22Rv1 (cell line): ENCODE data around the gene LCLAT1.

ENCODE experiments used
- H3K27ac ChIP-seq: fragments of 450-650 bp; 2 replicates; pipeline ENCODE4 v1.5.1; 2017
- ZFX ChIP-seq: fragments of 450-650 bp; IDR thresholded peaks from 2 replicates; pipeline ENCODE4 v1.6.1; 2017; ENCODE audit warnings: antibody characterized with exemption, borderline replicate concordance
- TF ChIP-seq, protein P1 (sequence below): fragments of 450-650 bp; IDR thresholded peaks from 2 replicates; pipeline ENCODE4 v1.5.1; 2017; ENCODE audit warnings: mild to moderate bottlenecking

The LCLAT1 gene

DNA sequence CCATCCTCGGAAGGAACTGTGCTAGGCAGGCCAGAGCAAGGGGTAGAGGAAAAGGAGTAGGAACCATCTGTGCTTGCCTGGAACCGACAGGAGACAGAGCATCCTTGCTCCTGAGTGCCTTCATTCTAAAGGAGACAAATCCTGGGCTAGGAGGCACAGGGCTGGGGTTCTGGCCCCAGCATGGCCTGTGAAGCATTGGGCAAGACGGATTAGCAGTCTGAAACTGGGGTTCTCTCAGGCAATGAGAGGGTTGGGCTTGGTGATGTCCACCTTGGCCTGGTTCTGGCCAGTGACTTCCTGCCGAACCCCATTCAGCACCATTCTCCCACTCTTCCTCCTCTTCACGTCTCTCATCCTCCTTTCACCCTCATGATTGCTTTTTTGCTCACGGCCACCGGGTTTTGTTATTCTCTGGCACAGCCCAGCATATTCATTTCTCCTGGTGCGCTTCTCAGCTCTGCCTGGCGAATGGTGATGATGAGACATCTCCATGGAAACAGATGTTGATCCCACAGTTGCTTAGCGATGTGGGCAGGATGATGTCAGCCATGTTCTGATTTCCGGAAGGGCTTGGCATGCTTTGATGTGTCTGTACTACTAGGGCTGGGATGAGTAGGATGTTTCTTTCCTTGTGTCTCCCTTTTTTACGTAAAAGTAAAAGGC is 232.5 kb downstream of the LCLAT1 start:
- TF ChIP-seq, protein P1, sequence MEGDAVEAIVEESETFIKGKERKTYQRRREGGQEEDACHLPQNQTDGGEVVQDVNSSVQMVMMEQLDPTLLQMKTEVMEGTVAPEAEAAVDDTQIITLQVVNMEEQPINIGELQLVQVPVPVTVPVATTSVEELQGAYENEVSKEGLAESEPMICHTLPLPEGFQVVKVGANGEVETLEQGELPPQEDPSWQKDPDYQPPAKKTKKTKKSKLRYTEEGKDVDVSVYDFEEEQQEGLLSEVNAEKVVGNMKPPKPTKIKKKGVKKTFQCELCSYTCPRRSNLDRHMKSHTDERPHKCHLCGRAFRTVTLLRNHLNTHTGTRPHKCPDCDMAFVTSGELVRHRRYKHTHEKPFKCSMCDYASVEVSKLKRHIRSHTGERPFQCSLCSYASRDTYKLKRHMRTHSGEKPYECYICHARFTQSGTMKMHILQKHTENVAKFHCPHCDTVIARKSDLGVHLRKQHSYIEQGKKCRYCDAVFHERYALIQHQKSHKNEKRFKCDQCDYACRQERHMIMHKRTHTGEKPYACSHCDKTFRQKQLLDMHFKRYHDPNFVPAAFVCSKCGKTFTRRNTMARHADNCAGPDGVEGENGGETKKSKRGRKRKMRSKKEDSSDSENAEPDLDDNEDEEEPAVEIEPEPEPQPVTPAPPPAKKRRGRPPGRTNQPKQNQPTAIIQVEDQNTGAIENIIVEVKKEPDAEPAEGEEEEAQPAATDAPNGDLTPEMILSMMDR, result no peak
- no peak for TF ChIP-seq ZFX
- H3K27ac ChIP-seq, result no peak overlapping the region

GRCh38 chr2:30680121-30680520 is 233.1 kb downstream of the LCLAT1 start:
- no peak overlapping the region for H3K27ac ChIP-seq
- no peak for TF ChIP-seq ZFX
- TF ChIP-seq, protein P1, result no peak

- no peak for TF ChIP-seq ZFX
- TF ChIP-seq, protein P1, result no peak
These were observed 234.0 kb downstream of the LCLAT1 start for GRCh38 chr2:30681022-30681421.

DNA sequence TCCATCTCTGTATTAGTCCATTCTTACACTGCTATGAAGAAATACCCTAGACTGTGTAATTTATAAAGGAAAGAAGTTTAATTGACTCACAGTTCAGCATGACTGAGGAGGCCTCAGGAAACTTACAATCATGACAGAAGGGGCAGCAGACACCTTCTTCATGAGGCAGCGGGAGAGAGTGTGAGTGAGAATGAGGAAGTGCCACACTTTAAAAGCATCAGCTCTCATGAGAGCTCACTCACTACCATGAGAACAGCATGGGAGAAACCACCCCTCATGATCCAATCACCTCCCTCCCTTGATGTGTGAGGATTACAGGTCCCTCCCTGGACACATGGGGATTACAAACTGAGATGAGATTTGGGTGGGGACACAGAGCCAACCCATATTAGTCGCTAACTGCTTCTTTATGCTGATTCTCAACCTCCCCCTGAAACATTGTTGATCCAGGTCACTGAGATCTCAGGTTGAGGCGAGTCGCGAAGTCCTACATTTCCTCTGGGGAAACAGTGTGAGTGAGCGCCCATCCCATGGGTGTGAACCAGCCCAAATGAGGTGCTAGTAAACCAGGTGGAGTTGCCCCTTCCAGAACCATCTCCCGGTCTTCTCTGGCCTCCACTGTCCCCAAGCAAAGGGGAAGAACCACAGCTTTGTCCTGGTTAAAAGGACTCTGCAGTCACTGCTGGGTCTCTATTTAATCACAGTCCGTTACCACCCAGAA is 236.3 kb downstream of the LCLAT1 start:
- no peak for TF ChIP-seq ZFX
- TF ChIP-seq, protein P1, result no peak

More at GRCh38 chr2:30681022-30681421, 234.0 kb downstream of the LCLAT1 start:
- no peak overlapping the region for H3K27ac ChIP-seq

DNA sequence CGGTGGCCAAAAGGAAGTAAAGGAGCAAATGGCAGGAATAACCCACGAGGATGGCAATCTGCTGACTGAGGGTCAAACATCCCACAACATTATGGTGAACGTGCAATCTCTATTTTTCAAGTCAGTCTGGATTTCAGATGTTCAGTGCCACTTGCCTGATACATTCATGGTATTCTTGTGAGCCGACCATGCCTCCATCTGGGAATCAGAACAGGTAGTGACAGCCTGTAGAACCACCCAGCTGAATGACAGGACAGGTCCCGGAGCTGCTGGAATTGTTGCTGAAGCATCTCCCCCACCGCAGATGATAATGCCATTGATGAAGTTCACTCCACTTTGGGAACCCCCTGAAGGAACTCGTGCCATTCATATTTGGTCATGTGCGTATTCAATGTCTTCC is 237.0 kb downstream of the LCLAT1 start:
- no peak overlapping the region for H3K27ac ChIP-seq
- no peak for TF ChIP-seq ZFX
- TF ChIP-seq, protein P1, result no peak

More for the DNA sequence above, 236.3 kb downstream of the LCLAT1 start:
- H3K27ac ChIP-seq, result no peak overlapping the region

- no peak for TF ChIP-seq ZFX
- TF ChIP-seq, protein P1, result no peak
- H3K27ac ChIP-seq, result no peak overlapping the region
These were observed 237.5 kb downstream of the LCLAT1 start for GRCh38 chr2:30684516-30684915.

DNA sequence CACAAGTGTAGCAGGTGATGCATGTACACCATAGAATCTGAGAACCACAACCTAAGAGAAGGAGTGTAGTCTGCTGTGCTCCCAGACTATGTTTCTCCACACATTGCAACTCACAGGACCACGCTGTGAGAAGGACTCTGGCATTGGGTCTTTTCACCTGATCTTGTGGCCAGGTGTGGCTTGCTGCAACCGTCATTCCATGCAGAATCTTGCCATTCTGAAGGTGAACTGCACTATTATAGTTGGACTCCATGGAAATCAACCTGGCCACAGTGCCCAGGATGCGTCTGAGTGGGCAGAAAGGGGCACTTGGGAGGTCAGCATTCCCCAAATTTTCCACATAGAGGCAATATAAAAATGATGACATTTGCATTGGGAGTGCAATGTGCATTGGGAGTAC is 237.9 kb downstream of the LCLAT1 start:
- H3K27ac ChIP-seq, result no peak overlapping the region
- TF ChIP-seq ZFX, result no peak
- TF ChIP-seq, protein P1, result no peak
